ENCODE measurements around the gene RBBP4. TPM values are rescaled to one million over a fixed set of nuclear protein-coding genes. Genes with fewer than 3 reads are reported as not detected.

Gene RBBP4
- 73.7 and 74.2 TPM in 2 replicates for total RNA-seq

DNA sequence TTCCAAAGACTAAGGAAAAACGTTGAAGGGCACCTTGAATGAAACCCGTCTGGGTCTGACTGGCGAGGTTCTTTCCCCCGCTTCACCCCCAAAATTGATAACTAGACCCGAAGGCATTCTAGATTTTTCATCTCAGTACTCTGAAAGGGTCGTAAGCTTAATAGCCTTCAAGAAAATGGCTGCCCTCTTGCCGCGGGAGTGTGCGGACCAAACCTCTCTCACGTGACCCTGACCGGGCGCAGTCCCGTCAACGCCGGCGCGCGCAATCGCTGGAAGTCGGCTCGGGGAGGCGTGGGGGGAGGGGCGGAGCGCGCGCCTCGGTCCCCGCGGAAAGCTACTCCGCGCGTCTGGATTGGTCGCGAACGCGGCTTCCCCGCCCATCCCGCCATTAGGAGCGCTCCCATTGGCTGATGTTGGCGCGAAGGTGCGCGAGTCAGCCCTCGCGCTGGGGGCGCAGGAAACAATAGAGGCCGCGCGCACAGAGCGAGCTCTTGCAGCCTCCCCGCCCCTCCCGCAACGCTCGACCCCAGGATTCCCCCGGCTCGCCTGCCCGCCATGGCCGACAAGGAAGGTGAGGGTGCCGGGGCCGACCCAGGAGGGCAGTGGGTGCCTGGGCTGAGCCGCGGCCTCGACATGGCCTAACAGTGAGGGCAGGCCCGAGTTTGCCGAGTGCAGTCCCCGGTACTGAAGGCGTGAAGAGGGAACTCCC lies at the start of gene RBBP4:
Gene RBBP4 (plus strand): TSS at position 457 of the 709 bp plus-strand sequence. CDS start 99 bp downstream, at position 556.

DNA sequence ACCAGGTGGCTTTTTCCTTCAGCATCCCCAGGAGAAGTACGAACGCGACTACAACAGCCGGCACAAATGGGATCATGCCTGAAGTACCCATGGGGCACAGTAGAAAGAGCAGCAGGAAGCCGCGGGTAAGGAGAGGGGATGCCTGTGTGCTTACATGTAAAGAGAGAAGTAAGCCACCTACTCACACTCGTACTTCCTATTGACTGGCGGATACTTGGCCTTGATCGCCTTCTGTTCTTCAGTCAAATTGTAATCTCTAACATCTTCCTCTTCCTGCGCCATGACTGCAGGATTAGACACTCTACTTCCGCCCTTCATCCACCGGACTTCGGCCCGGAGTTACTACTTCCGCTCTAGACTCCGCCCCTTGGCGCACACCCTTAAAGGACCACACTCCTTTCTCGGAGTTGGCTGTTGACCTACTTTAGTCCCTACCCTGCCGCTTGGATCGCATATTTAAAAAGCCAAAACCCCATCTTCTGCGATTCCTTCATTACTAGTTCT lies 708 bp upstream of the RBBP4 start, which contains the start of gene ZBTB8OS:
Gene ZBTB8OS (minus strand): TSS at position 303 of the 504 bp plus-strand sequence. CDS start 21 bp downstream, at position 282.

GRCh38 chr1:32702599-32703478 lies 51.8 kb downstream of the RBBP4 start, which contains the start of gene SYNC:
SYNC (minus strand) TSS chr1:32702770; CDS start chr1:32702660, 110 bp downstream.

Other genes starting within 250 kb of the RBBP4 start
- gene ZBTB8B, start 186.1 kb upstream of the RBBP4 start, total RNA-seq = under 0.01 and 0.16 TPM in 2 replicates
- 3.7 and 4.3 TPM in 2 replicates for gene ZBTB8A, start 111.8 kb upstream of the RBBP4 start, total RNA-seq
- gene ZBTB8OS, start 658 bp upstream of the RBBP4 start, total RNA-seq = 24.8 and 29.1 TPM in 2 replicates
- gene SYNC, start 51.6 kb downstream of the RBBP4 start, total RNA-seq = 31.2 and 45.2 TPM in 2 replicates
- gene YARS1, start 166.2 kb downstream of the RBBP4 start, total RNA-seq = 103 and 128 TPM in 2 replicates
- gene S100PBP, start 166.4 kb downstream of the RBBP4 start, total RNA-seq = 10.5 and 17.8 TPM in 2 replicates
- gene FNDC5, start 219.7 kb downstream of the RBBP4 start, total RNA-seq = 0.16 and 13.5 TPM in 2 replicates
- not detected in 2 replicates for gene HPCA, start 235.3 kb downstream of the RBBP4 start, total RNA-seq